ENCODE results near the gene SLC19A3.
"Not testable (repeated sequence)": the region's sequence is repeated elsewhere in the genome, so short reads cannot be mapped to it uniquely, and the experiment has no call there.

SLC19A3 gene

DNA sequence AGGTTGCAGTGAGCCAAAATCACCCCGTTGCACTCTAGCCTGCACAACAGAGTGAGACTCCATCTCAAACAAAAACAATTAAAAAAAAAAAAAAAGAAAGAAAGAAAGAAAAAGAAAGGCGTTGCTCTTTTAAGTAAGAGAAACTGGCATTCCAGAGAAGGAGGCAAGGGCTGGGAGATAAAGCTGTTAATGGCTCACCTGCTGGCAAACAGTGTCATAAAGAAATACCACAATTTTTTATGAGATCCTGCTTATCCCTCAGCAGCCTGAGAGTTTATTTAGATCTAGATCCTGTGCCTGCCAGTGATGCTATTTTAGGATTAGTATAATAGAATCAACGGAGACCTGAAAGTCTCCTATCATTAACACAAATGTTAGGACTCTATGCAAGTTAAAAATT lies 16.3 kb downstream of the SLC19A3 start:
- DNase-seq: no peak

DNA sequence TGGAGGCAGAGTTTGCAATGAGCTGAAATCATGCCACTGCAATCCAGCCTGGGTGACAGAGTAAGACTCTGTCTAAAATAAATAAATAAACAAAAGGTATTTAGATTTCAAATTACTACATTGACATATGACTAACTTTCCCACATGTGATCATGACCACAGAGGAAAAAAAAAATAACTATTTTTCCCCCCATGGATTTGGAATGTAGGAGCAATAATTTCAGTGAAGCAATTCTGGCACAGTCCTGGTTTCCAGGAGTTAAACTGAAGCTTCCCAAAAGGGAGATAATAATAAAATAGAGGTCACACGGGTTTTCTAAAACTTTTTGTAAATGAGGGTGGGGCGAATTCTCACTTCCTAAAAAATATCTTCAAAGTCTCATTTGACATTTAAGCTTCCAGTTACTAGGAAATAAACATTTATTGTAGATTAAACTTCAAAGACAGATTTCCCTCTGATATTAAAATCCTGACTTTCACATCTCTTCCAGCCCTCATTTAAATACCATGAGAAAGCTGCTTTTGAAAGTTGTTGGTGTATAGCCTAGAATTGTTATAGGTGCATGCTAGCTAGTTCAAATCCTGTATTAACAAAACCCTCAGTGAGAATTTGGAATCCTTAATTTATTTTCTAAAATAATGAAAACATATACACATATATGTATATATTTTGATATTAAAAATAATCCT lies 20.7 kb downstream of the SLC19A3 start:
- DNase-seq: no peak

DNA sequence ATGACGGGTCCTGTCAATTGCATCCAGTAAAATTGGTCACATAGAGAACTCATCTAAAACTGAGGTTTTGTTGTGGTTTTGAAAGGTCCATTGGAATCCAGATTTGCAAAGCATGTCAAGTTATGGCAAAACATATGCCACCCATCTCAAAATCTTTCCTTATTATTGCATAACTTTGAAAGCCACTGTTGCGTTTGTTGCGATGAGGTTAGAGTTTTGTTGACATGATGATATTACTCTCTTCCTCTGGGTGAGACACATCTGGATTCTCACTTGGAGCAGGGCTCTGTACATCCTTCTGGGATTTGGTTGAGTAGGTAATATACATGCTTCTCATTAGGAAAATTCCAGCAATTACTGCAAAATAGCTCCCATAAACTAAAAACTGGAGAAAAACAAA lies 30.6 kb downstream of the SLC19A3 start:
- no peak for DNase-seq

DNA sequence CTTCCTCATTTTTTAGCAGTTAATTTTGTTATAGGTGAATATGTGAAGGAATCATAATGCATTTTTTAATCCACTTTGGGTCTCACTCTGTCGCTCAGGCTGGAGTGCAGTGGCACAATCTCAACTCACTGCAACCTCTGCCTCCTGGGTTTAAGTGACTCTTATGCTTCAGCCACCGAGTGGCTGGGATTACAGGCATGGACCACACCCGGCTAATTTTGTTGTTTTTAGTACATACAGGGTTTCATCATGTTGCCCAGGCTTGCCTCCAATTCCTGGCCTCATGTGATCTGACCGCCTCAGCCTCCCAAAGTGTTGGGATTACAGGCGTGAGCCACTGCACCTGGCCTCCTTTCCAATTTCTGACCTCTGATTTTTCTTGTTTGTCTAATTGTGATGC lies 33.6 kb downstream of the SLC19A3 start:
- no peak for DNase-seq

DNA sequence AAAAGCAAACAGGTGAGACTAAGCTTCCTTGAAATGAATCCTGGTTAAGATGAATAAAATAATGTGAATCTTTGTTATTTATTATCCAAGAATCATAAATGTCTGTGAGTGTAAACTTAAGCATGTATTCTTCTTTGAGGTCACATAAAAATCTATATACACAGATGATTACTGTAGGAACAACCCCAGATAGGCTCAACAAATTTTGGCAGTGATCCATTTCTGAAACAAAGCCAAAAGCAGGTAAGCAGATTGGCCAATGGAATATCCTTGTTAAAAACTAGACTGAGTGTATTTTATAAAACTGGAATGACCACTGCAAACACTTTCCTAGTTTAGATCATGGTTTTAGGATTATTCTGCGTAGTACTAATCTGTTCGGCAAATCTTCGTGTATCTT lies 39.9 kb downstream of the SLC19A3 start:
- DNase-seq: no peak

DNA sequence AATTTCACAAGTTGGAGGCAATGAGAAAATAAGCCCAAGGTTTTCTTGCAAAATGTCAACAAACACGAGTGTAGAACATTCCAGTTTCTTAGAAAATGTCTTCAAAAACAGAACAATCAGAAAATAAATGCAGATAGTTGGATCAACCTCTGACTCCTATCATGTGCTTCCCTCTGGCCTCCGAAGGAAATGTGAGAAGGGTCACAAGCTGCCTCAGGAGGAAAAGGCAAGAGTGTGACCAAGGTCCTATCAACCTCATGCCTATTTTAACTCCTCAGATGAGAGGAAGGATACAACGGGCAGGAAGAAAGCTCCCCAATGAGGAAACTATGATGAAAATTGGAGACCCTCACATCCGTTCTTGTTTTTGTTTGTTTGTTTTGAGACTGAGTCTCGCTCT lies 43.3 kb downstream of the SLC19A3 start:
- DNase-seq: no peak

DNA sequence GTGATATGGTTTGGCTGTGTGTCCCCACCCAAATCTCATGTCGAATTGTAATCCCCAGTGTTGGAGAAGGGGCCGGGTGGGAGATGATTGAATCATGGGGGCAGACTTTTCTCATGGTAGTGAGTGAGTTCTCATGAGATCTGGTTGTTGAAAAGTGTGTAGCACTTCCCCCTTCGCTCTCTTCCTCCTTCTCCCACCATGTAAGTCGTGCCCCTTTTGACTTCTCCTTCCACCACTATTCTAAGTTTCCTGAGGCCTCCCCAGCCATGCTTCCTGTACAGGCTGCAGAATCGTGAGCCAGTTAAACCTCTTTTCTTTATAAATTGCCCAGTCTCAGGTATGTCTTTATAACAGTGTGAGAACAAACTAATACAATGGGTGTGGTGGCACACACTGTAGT lies 44.2 kb downstream of the SLC19A3 start:
- DNase-seq: not testable (repeated sequence)

DNA sequence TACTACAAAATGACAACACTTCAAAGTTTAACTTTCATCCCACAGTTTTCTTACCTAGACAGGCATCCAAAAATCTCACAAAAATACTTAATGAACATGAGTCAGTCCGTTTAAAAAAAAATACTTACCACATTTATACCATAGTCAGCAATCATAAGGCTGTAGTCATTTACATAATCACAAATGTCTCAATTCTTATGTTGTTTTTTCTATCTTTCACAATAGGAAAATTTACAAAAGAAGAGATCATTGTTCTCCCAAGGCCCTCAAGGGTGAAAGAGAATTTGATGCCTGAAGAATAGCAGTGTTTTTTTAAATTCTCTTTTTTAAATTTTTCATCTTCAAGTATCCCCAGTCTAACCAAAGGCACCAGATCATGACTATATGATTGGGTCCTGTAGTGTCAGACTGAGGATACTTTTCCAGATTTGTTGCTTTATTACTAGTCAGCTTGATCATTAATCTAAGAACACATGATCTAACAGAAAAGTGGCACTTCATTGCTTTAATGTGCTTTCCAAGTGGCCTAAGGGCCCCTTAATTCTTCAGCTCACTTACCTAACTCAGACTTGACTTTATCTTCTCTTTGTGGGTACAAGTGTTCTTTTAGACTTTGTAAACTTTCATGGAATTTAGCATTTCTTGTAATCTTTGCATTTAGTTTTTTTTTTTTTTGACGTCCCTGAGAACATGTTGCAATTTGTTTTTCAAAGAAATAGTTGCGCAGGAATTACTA lies 46.5 kb downstream of the SLC19A3 start:
- no peak for DNase-seq

DNA sequence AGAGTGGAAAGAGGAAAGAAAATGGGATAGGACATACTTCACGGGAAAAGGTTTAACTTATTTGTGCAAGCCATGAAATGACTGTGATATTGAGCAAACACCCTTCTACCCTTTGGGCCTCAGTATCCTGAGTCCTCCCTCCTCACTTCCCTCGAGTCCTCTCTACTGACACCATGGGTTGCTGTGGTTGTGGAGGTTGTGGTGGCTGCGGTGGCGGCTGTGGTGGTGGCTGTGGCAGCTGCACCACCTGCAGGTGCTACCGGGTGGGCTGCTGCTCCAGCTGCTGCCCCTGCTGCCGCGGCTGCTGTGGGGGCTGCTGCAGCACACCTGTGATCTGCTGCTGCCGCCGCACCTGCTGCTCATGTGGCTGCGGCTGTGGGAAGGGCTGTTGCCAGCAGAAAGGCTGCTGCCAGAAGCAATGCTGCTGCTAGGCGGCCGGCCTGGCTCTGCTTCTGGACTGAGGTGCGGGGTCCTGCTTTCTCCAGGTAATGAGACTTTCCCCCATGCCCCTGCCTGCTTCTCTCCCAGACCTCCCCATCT lies 51.1 kb downstream of the SLC19A3 start, which contains the start of gene SCYGR5:
Gene SCYGR5 (plus strand): TSS at position 174 of the 540 bp plus-strand sequence. CDS start 0 bp downstream, at position 174.
- DNase-seq: not testable (repeated sequence)

DNA sequence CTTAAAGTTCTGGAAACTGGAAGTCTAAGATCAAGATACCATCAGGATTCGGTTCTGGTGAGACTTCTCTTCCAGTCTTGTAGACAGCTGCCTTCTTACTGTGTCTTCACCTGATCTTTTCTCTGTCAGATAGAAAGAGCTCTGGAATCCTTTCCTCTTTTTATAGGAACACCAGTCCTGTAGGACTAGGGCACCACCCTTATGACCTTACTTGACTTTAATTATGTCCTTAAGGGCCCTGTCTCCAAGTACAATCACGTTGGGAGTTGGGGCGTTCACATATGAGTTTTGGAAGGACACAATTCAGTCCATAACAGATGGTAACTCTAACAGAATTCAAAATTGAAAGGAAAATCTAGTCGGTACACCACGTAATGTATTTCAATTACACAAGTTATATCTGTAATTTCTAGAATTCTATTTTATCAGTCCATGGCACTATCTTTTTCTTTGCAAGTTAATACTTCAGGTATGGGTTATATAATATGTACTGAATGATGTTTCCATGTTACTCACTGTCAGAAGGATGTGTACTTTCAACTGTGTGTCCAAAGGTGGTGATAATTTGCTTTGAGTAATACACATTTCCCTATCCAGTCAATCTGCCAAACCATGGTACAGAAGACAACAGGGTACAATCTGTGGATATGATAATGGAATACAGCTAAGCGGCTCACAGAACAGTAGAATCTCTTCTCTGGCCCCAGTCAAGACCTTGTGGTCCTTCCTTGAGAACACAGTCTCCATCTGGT lies 52.5 kb downstream of the SLC19A3 start:
- no peak for DNase-seq

DNA sequence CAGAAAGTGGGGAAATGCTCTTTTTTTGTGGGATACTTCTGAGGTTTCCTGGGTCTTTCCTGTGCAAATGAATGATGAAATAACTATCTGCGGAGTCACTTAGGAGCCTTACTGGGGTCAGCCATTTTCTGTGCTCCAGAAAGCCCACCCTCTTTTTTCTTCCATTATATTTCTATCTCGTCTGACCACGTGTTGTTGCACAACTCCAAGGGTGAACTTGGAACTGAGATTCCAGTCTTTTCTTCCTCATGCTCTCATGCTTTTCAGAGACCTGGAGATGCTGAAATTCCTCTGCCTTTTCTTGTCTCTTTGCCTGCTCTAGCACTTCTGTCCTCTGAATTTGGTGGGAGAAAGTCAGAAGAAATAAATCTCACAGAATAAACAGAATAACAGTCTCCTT lies 56.0 kb downstream of the SLC19A3 start:
- DNase-seq: no peak

DNA sequence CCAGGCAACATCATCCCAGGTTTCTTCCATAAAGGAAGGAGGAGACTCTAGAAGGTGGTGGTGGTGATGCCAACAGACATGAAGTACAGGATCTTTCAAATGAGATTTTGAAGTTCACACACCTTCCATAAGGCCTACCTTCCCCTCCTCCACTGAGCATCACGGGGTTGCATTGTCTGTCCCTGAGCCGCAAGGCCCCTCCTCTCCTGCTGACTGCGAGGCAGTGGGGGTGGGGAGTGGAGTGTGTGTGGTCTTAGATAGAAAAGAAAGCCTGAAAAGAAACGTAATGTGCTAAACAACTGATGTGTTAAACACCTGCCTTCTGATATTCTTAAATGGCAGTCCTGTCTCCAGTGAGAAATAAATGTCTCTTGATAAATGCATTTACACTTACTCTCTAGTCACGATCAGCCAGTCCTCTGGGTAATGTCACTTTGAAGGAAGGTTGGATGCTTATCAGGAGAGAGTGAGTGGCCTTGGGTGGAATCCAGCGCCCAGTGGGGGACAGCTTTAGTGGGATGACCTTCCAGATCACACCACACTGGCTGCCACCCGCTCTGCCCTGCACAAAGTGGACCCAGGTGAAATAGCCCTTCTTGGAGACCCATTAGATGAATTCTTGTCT lies 56.7 kb downstream of the SLC19A3 start:
- DNase-seq: no peak

DNA sequence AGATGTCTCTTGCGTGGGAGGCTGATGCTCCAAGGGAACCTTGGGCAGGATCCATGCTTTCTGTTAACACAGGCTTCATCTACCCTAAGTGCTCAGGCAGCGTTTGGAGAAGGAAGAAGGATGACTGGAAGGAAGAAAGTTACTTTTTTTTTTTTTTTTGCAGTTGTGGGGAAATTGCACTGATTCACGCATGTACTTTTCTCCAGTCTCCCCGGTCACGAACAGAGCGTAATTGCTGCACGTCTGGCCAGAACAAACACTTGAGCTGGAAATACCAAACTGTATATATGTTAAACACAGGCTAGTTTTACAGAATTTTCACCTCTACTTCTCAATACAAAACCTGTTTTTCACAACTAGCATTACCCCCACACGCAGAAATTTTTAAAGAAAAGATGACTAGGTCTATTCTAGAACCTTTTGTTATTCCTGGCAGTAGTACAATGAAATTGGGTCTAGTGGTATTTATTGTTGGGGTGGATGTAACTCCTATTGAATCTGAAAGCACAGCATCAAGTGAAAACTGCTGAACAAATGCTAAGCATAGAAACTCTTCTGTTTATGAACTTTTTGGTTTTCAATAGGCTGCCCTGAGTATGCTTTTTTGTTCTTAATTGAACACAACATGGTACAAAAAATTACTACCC lies 60.5 kb downstream of the SLC19A3 start:
- DNase-seq: no peak

DNA sequence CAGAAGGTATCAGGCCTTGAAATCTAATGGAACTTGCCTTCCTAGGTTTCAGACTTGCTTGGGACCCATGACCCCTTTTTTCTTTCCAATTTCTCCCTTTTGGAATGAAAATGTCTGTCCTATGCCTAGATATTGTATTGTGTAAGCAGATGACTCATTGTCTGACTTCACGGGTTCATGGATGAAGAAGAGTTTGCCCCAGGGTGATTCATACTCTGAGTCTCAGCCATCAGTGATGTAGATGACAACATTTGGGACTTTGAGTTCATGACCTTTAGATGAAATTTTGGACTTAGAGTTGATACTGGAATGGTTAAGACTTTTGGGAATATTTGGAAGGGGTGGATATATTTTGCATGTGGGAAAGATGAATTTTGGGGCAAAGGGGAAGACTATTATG lies 62.4 kb downstream of the SLC19A3 start:
- DNase-seq: no peak

DNA sequence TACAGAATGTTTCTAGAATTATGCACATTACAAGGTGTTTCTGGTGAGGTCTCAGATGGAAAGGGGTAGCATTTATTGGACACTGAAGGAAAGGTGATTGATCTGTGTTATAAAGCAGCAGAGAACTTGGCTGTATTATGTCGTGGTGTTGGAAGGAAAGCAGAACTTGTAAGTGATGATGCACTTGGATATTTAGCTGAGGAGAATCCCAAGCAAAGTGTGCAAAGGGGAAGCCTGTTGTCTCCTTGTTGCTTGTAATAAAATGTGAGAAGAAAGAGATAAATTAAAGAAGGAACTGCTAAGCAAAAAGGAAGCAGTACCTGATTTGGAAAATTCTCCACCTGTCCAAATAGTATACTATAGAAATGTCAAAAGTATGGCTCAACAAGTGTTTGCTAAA lies 63.4 kb downstream of the SLC19A3 start:
- DNase-seq: no peak

DNA sequence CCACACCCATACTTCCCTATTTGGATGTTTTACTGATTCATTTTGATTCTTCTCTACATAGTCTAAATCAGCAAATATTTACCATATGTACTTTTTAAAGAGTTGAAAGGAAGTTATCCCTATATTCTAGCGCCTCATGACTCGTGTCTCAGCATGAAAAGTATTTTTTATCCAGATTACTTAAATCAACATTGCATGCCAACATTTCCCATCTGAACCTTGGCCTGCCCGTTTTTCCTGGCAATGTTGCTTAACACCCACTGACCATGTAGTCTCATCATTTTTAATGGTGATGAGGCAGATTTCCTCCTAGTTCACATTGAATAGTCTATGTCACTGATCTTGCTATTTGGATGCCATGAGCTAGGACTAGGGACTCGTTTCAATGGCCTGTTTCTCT lies 64.4 kb downstream of the SLC19A3 start:
- no peak for DNase-seq

DNA sequence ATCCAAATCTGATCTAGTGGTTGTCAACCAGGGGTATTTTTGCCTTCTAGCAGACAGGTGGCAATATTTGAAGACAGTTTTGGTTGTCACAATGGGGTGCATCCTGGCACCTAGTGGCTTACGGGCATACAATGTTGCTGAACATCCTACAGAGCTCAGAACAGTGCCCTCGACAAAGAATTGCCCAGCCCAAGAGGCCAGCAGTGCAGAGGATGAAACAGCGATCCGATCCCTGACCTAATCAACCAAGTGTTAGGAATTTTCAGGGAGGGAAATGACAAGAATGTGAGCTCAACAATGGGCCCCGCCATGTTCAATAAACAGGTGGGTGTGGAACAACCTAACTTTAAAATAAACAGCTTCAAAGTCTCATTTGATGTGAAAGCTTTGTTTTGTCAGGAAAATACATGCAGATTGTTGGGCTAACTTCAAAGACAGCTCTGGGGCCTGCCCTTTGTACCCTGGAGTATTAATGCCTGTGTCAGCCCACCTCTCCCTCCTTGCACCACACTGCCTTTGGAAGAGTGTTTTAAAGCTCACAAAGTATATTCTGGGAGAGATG lies 73.8 kb downstream of the SLC19A3 start:
- DNase-seq: no peak

DNA sequence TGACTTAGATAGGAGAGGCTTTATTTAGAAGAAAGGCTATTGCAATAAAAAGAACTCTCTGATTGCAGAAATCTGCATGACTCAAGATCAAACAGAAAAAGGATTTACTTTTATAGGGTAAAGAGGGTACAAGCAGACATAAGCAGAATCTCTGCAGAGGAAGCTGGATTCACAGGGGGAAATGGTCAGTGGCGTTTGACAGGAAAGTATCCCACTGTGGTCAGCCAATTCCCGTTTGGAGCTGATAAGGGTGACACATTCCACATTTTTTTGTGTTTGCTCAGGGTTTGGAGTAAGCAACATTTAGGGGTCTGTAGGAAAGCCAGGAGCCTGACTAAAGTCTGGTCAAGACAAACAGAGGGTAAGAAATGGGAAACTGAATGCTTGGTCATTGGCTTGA lies 75.2 kb downstream of the SLC19A3 start:
- no peak for DNase-seq

DNA sequence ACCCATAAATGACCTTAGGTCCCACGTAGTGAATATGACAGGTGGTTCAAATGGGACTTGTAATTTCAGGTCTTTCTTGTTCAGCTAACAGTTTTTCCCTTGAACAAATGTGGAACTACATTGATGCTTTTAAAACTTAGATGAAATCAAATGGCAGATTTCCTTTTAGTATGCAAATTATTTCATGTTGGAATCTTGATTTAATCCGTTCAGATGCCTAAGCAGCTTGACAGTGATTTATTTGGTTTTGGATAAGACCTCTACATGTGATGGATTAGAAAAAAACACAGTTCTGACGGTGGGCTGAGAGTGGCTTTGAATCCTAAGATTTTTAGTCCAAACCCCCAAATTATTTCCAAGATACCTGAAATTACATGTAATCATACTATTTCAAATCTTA lies 83.6 kb downstream of the SLC19A3 start:
- DNase-seq: no peak
